ENCODE data around the gene PLCXD1. TPM values are rescaled to one million over a fixed set of nuclear protein-coding genes. Genes with fewer than 3 reads are reported as not detected.

The PLCXD1 gene
- total and polyA plus RNA-seq, 2 experiments from 2014 or later, result 48.7 to 112 TPM

GRCh38 chrX:319579-320125 lies 38.5 kb downstream of the PLCXD1 start:
- Histone ChIP-seq H3K27ac (ENCODE audit: low read depth) (no peak overlapping the region), H3K79me2 (replicated peaks; ENCODE audit: insufficient read depth) (peaks cover 13% of the 10 kb centered on the region; the same call in 1 of the 2 replicates), H3K4me3 (peak overlapping the region; percentile 91), H2AFZ (no peak overlapping the region), H3K4me1 (ENCODE audit: insufficient read depth) (no peaks in the 10 kb centered on the region; the same call in 1 of the 2 replicates), H3K27me3 (ENCODE audit: insufficient read depth) (no peaks in the 10 kb centered on the region), H3K4me2 (peak overlapping the region; percentile 93), H3F3A (replicated peaks; ENCODE audit: low read depth) (peaks cover 23% of the 10 kb centered on the region; the same call in 1 of the 2 replicates), H3K36me3 (ENCODE audit: insufficient read depth) (no peaks in the 10 kb centered on the region), H4K20me1 (replicated peaks; ENCODE audit: insufficient read depth) (peaks cover 4% of the 10 kb centered on the region; the same call in 1 of the 2 replicates), H3K9me2 (ENCODE audit: insufficient read depth) (no peaks in the 10 kb centered on the region)
- TF ChIP-seq ZNF114 (CRISPR knock-in tag; IDR thresholded peaks at IDR 0.05), result no peak
- TF ChIP-seq REST (IDR thresholded peaks at IDR 0.05; ENCODE audit: unreplicated experiment), result no peak
- TF ChIP-seq POLR2AphosphoS5 (IDR thresholded peaks at IDR 0.05; ENCODE audit: low read depth), result no peak
- no peak for TF ChIP-seq ETS1 (IDR thresholded peaks at IDR 0.05)
- TF ChIP-seq STAT1 (IDR thresholded peaks at IDR 0.05; ENCODE audit: unreplicated experiment), result no peak
- no peak for TF ChIP-seq EZH2phosphoT487 (IDR thresholded peaks at IDR 0.05; ENCODE audit: unreplicated experiment)
- TF ChIP-seq CTCF (conservative IDR thresholded peaks at IDR 0.05; ENCODE audit: low read depth in 2 of 2), result no peak
- no peak for TF ChIP-seq CREB1 (CRISPR knock-in tag; IDR thresholded peaks at IDR 0.05; ENCODE audit: low read depth)
- TF ChIP-seq ZNF331 (CRISPR knock-in tag; IDR thresholded peaks at IDR 0.05; ENCODE audit: low read depth), result no peak
- ATAC-seq (no peak), DNase-seq (ENCODE audit: low spot score) (no peak)
- H3K27ac Mint-ChIP-seq, result no peak overlapping the region
- H3K9me3 Mint-ChIP-seq, result peaks cover 10% of the 10 kb centered on the region; the same call in 2 of the 3 replicates
- H3K27me3 Mint-ChIP-seq (ENCODE audit: insufficient read depth, low read depth, poor library complexity), result peaks cover 23% of the 10 kb centered on the region
- H3K4me3 Mint-ChIP-seq, result peak overlapping the region; percentile 90
- peaks cover 8% of the 10 kb centered on the region; the same call in 2 of the 3 replicates for H3K36me3 Mint-ChIP-seq (ENCODE audit: low read depth)
- peaks cover 6% of the 10 kb centered on the region; the same call in 2 of the 3 replicates for H3K4me1 Mint-ChIP-seq
